Neural crest cell (in vitro differentiated cells): ENCODE measurements around the gene ZNF473. TPM values are rescaled to one million over a fixed set of nuclear protein-coding genes. Genes with fewer than 3 reads are reported as not detected.

ENCODE experiments used
- DNase-seq: peaks from one replicate; pipeline ENCODE4 v3.0.0; 2021; ENCODE audit warnings: low read depth, mixed read lengths, low spot score
- H3K27ac Mint-ChIP-seq: one replicate; pipeline ENCODE4 v1.8.0; 2021; ENCODE audit warnings: mild to moderate bottlenecking, mixed read lengths; ENCODE audit not compliant: unreplicated experiment
- H3K27me3 Mint-ChIP-seq: 2 replicates; pipeline ENCODE4 v1.8.0; 2021; ENCODE audit warnings: low read depth, mild to moderate bottlenecking, mixed read lengths
- H3K36me3 Mint-ChIP-seq: 2 replicates; pipeline ENCODE4 v1.8.0; 2021; ENCODE audit warnings: low read depth, mild to moderate bottlenecking, mixed read lengths
- H3K4me1 Mint-ChIP-seq: 2 replicates; pipeline ENCODE4 v1.8.0; 2021; ENCODE audit warnings: mixed read lengths
- H3K4me3 Mint-ChIP-seq: one replicate; pipeline ENCODE4 v1.8.0; 2021; ENCODE audit warnings: mild to moderate bottlenecking, mixed read lengths
- H3K9me3 Mint-ChIP-seq: 2 replicates; pipeline ENCODE4 v1.8.0; 2021; ENCODE audit warnings: mixed read lengths
- CTCF ChIP-seq: fragments of 200-600 bp; sonication (generic); conservative IDR thresholded peaks from 2 replicates; pipeline ENCODE4 v1.5.0; 2021; ENCODE audit warnings: antibody characterized with exemption, mild to moderate bottlenecking
- total RNA-seq: library from RNA; stranded (reverse); gene quantifications from 2 replicates; pipeline ENCODE4 v1.2.1, GENCODE V29; 2021

The ZNF473 gene
- total RNA-seq, 1 donor from 2014 or later = 23.3 TPM

- no peak for DNase-seq
- Mint-ChIP-seq H3K4me3 (no peak overlapping the region), H3K9me3 (no peaks in the 10 kb centered on the region), H3K4me1 (no peaks in the 10 kb centered on the region), H3K27me3 (no peaks in the 10 kb centered on the region), H3K36me3 (peaks cover 9% of the 10 kb centered on the region), H3K27ac (no peak overlapping the region)
- no peak for TF ChIP-seq CTCF
Observed at GRCh38 chr19:50016225-50016807, 9.5 kb upstream of the ZNF473 start.

GRCh38 chr19:50020481-50020880 lies 5.3 kb upstream of the ZNF473 start:
- Mint-ChIP-seq H3K36me3 (peaks cover 6% of the 10 kb centered on the region), H3K4me3 (peak overlapping the region; percentile 26), H3K27ac (peak overlapping the region; percentile 7), H3K27me3 (no peaks in the 10 kb centered on the region), H3K9me3 (no peaks in the 10 kb centered on the region), H3K4me1 (peaks cover 13% of the 10 kb centered on the region)
- no peak for DNase-seq
- TF ChIP-seq CTCF = no peak

- Mint-ChIP-seq H3K27me3 (no peaks in the 10 kb centered on the region), H3K27ac (no peak overlapping the region), H3K9me3 (peaks cover 2% of the 10 kb centered on the region), H3K4me1 (peaks cover 30% of the 10 kb centered on the region), H3K36me3 (peaks cover 3% of the 10 kb centered on the region), H3K4me3 (peak overlapping the region; percentile 77)
- DNase-seq = no peak
- TF ChIP-seq CTCF = no peak
Observed at GRCh38 chr19:50022823-50023222, 3.0 kb upstream of the ZNF473 start.

- H3K9me3 Mint-ChIP-seq = peaks cover 2% of the 10 kb centered on the region
- H3K36me3 Mint-ChIP-seq = peaks cover 6% of the 10 kb centered on the region
- H3K27ac Mint-ChIP-seq = peak overlapping the region; percentile 96
- TF ChIP-seq CTCF = no peak
- H3K4me1 Mint-ChIP-seq = peaks cover 33% of the 10 kb centered on the region
- no peak for DNase-seq
- peak overlapping the region; percentile 98 for H3K4me3 Mint-ChIP-seq
- no peaks in the 10 kb centered on the region for H3K27me3 Mint-ChIP-seq
Observed at GRCh38 chr19:50024719-50025021, 1.1 kb upstream of the ZNF473 start.

GRCh38 chr19:50025022-50025793 lies 597 bp upstream of the ZNF473 start, which contains the start of gene VRK3:
VRK3 (minus strand) TSS chr19:50025372; CDS start chr19:50016162, 9,210 bp downstream.
- peak within 1 kb of the TSS; percentile 98 for H3K4me3 Mint-ChIP-seq
- H3K27me3 Mint-ChIP-seq = no peaks in the 10 kb centered on the region
- peaks cover 33% of the 10 kb centered on the region for H3K4me1 Mint-ChIP-seq
- peak within 1 kb of the TSS; percentile 99 for H3K27ac Mint-ChIP-seq
- H3K36me3 Mint-ChIP-seq = peaks cover 6% of the 10 kb centered on the region
- H3K9me3 Mint-ChIP-seq = peaks cover 2% of the 10 kb centered on the region
- no peak for TF ChIP-seq CTCF
- peak; percentile 92 for DNase-seq
